ENCODE data around the gene MRPL27.
A peak's percentile ranks its signal among the peaks of the same experiment; 100 is the strongest.

The MRPL27 gene

DNA sequence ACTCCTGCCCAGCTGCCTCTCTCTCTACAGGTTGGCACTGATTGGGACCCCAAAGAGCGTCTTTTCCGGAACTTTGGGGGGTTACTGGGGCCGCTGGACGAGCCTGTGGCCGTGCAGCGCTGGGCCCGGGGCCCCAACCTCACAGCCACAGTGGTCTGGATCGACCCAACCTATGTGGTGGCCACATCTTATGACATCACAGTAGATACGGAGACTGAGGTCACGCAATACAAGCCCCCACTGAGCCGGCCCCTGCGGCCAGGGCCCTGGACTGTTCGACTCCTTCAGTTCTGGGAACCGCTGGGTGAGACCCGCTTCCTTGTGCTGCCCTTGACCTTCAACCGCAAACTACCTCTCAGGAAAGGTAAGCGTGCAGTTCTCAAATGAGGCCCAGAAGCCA is 14.8 kb downstream of the MRPL27 start:
- H3K4me1 ChIP-seq (ENCODE audit: insufficient read depth, low read length) = peaks cover 6% of the 10 kb centered on the region
- H3K36me3 ChIP-seq (ENCODE audit: insufficient read depth, low read length) = peaks cover 48% of the 10 kb centered on the region
- H3K4me3 ChIP-seq (ENCODE audit: low read depth in 1 of 2, low read length in 2 of 2) = no peak overlapping the region
- no peaks in the 10 kb centered on the region for H3K27me3 ChIP-seq (ENCODE audit: control insufficient read depth in 1 of 2, insufficient read depth in 2 of 2, low read length in 2 of 2)
- no peak overlapping the region for H3K9ac ChIP-seq (ENCODE audit: low read length)
- H3K27ac ChIP-seq (ENCODE audit: low read depth, low read length) = no peak overlapping the region
- no peaks in the 10 kb centered on the region for H3K9me3 ChIP-seq (ENCODE audit: low read length)

DNA sequence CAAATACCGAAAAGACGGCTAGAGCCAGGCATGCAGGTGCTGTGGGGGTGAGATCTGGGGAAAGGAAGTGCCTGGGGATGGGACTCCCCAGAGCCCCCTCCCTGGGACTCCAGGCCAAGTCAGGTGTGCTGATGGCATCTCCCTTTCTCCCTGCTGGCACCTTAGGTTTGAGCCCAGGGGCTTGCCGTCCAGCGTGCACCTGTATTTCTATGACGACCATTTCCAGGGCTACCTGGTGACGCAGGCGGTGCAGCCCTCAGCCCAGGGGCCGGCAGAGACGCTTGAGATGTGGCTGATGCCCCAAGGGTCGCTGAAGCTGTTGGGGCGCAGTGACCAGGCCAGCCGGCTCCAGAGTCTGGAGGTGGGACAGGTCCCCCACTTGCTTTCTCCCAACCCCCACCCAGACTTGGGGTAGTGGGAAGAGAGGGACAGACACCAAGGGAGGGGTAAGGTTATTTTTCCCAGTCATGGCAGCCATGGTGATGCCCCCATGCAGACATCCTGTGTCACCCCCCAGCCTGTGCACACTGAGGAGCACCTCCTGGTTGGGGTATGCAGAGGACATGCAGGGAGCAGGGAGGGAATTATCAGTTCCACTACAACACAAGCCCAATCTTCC is 16.0 kb downstream of the MRPL27 start:
- no peak overlapping the region for H3K9ac ChIP-seq (ENCODE audit: low read length)
- no peaks in the 10 kb centered on the region for H3K9me3 ChIP-seq (ENCODE audit: low read length)
- peaks cover 11% of the 10 kb centered on the region for H3K4me1 ChIP-seq (ENCODE audit: insufficient read depth, low read length)
- H3K4me3 ChIP-seq (ENCODE audit: low read depth in 1 of 2, low read length in 2 of 2) = no peak overlapping the region
- H3K27me3 ChIP-seq (ENCODE audit: control insufficient read depth in 1 of 2, insufficient read depth in 2 of 2, low read length in 2 of 2) = no peaks in the 10 kb centered on the region
- H3K27ac ChIP-seq (ENCODE audit: low read depth, low read length) = no peak overlapping the region
- H3K36me3 ChIP-seq (ENCODE audit: insufficient read depth, low read length) = peaks cover 51% of the 10 kb centered on the region

DNA sequence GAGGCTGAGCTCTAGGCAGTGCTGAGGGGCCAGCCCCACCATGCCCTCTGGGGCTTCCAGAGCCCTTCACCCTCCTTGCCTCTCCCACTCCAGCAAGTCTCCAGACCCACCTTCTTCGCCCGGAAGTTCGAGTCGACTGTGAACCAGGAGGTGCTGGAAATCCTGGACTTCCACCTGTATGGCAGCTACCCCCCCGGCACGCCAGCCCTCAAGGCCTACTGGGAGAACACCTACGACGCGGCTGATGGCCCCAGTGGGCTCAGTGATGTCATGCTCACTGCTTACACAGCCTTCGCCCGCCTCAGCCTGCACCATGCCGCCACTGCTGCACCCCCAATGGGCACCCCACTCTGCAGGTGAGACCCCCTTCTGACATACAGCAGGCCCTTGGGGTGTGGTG is 16.6 kb downstream of the MRPL27 start:
- Histone ChIP-seq H3K9me3 (ENCODE audit: low read length) (no peaks in the 10 kb centered on the region), H3K9ac (ENCODE audit: low read length) (no peak overlapping the region), H3K36me3 (ENCODE audit: insufficient read depth, low read length) (peaks cover 52% of the 10 kb centered on the region), H3K27me3 (ENCODE audit: control insufficient read depth in 1 of 2, insufficient read depth in 2 of 2, low read length in 2 of 2) (no peaks in the 10 kb centered on the region), H3K4me1 (ENCODE audit: insufficient read depth, low read length) (peaks cover 16% of the 10 kb centered on the region), H3K27ac (ENCODE audit: low read depth, low read length) (no peak overlapping the region), H3K4me3 (ENCODE audit: low read depth in 1 of 2, low read length in 2 of 2) (no peak overlapping the region)

DNA sequence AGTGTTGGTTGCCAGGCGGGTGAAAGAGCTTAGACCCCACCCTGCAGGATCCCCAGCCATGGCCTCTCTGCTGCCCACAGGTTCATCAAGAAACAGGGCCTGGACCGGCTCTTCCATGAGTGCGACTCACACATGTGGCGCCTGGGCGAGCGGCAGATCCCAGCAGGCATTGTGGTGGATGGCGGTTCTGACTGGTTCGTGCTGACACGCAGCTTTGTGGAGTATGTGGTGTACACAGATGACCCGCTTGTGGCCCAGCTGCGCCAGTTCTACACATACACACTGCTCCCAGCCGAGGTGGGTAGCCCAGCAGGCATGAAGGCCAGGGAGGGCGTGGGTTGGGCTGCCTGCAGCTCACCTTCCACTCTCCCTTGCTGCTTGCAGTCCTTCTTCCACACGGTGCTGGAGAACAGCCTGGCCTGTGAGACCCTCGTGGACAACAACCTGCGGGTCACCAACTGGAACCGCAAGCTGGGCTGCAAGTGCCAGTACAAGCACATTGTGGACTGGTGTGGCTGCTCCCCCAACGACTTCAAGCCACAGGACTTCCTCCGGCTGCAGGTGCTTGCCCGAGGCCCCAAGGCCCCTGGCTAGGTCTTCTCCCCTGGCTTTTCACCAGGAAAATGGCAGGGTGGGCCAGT is 17.2 kb downstream of the MRPL27 start:
- no peak overlapping the region for H3K4me3 ChIP-seq (ENCODE audit: low read depth in 1 of 2, low read length in 2 of 2)
- H3K9ac ChIP-seq (ENCODE audit: low read length) = no peak overlapping the region
- no peaks in the 10 kb centered on the region for H3K9me3 ChIP-seq (ENCODE audit: low read length)
- no peaks in the 10 kb centered on the region for H3K27me3 ChIP-seq (ENCODE audit: control insufficient read depth in 1 of 2, insufficient read depth in 2 of 2, low read length in 2 of 2)
- no peak overlapping the region for H3K27ac ChIP-seq (ENCODE audit: low read depth, low read length)
- H3K4me1 ChIP-seq (ENCODE audit: insufficient read depth, low read length) = peaks cover 16% of the 10 kb centered on the region
- peaks cover 52% of the 10 kb centered on the region for H3K36me3 ChIP-seq (ENCODE audit: insufficient read depth, low read length)

DNA sequence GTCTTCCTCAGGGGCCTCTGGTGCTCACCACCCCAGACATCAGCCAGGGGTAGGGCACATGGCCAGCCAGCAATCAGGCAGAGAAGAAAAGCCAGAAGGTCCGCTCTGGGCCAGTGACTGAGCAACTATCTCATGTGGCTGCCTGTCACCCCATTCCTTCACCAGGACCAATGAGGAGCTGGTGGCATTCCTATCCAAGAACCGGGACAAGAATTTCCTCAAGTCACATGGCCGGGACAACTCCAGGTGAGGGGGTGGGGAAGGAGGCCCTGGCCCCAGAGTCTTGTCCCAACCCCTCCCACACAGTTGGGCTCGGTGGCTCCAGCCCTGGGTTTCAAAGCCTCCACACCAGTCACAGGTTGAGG is 17.7 kb downstream of the MRPL27 start:
- Histone ChIP-seq H3K4me1 (ENCODE audit: insufficient read depth, low read length) (peaks cover 16% of the 10 kb centered on the region), H3K9me3 (ENCODE audit: low read length) (no peaks in the 10 kb centered on the region), H3K27me3 (ENCODE audit: control insufficient read depth in 1 of 2, insufficient read depth in 2 of 2, low read length in 2 of 2) (no peaks in the 10 kb centered on the region), H3K4me3 (ENCODE audit: low read depth in 1 of 2, low read length in 2 of 2) (no peak overlapping the region), H3K9ac (ENCODE audit: low read length) (no peak overlapping the region), H3K27ac (ENCODE audit: low read depth, low read length) (no peak overlapping the region), H3K36me3 (ENCODE audit: insufficient read depth, low read length) (peaks cover 52% of the 10 kb centered on the region)

DNA sequence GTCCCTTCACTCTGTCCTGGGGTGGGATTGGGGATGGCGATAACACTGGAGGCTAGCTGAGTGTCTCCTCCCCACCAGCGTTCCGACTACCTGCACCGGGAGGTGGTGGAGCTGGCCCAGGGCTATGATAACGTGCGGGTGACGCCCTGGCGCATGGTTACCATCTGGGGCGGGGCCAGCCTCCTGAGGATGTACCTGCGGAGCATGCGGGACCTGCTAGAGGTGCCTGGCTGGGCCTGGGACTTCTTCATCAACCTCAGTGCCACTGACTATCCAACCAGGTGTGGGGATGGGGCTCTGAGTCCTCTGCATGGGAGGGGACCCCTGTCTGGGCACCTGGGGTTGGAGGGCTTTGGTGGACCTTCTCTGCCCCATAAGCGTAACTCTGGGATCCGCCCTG is 18.2 kb downstream of the MRPL27 start:
- Histone ChIP-seq H3K9ac (ENCODE audit: low read length) (no peak overlapping the region), H3K27ac (ENCODE audit: low read depth, low read length) (no peak overlapping the region), H3K27me3 (ENCODE audit: control insufficient read depth in 1 of 2, insufficient read depth in 2 of 2, low read length in 2 of 2) (no peaks in the 10 kb centered on the region), H3K9me3 (ENCODE audit: low read length) (no peaks in the 10 kb centered on the region), H3K4me3 (ENCODE audit: low read depth in 1 of 2, low read length in 2 of 2) (no peak overlapping the region), H3K36me3 (ENCODE audit: insufficient read depth, low read length) (peaks cover 52% of the 10 kb centered on the region), H3K4me1 (ENCODE audit: insufficient read depth, low read length) (peaks cover 16% of the 10 kb centered on the region)

- H3K4me3 ChIP-seq (ENCODE audit: low read depth in 1 of 2, low read length in 2 of 2) = no peak overlapping the region
- peaks cover 16% of the 10 kb centered on the region for H3K4me1 ChIP-seq (ENCODE audit: insufficient read depth, low read length)
- no peaks in the 10 kb centered on the region for H3K27me3 ChIP-seq (ENCODE audit: control insufficient read depth in 1 of 2, insufficient read depth in 2 of 2, low read length in 2 of 2)
- H3K27ac ChIP-seq (ENCODE audit: low read depth, low read length) = no peak overlapping the region
- no peak overlapping the region for H3K9ac ChIP-seq (ENCODE audit: low read length)
- no peaks in the 10 kb centered on the region for H3K9me3 ChIP-seq (ENCODE audit: low read length)
- H3K36me3 ChIP-seq (ENCODE audit: insufficient read depth, low read length) = peaks cover 52% of the 10 kb centered on the region
Measured at GRCh38 chr17:50354198-50354597, 18.8 kb downstream of the MRPL27 start.

- H3K27me3 ChIP-seq (ENCODE audit: control insufficient read depth in 1 of 2, insufficient read depth in 2 of 2, low read length in 2 of 2) = no peaks in the 10 kb centered on the region
- H3K4me3 ChIP-seq (ENCODE audit: low read depth in 1 of 2, low read length in 2 of 2) = no peak overlapping the region
- H3K9ac ChIP-seq (ENCODE audit: low read length) = no peak overlapping the region
- H3K4me1 ChIP-seq (ENCODE audit: insufficient read depth, low read length) = peaks cover 17% of the 10 kb centered on the region
- H3K36me3 ChIP-seq (ENCODE audit: insufficient read depth, low read length) = peaks cover 48% of the 10 kb centered on the region
- H3K9me3 ChIP-seq (ENCODE audit: low read length) = no peaks in the 10 kb centered on the region
- no peak overlapping the region for H3K27ac ChIP-seq (ENCODE audit: low read depth, low read length)
Measured at GRCh38 chr17:50353600-50354195, 19.3 kb downstream of the MRPL27 start.

DNA sequence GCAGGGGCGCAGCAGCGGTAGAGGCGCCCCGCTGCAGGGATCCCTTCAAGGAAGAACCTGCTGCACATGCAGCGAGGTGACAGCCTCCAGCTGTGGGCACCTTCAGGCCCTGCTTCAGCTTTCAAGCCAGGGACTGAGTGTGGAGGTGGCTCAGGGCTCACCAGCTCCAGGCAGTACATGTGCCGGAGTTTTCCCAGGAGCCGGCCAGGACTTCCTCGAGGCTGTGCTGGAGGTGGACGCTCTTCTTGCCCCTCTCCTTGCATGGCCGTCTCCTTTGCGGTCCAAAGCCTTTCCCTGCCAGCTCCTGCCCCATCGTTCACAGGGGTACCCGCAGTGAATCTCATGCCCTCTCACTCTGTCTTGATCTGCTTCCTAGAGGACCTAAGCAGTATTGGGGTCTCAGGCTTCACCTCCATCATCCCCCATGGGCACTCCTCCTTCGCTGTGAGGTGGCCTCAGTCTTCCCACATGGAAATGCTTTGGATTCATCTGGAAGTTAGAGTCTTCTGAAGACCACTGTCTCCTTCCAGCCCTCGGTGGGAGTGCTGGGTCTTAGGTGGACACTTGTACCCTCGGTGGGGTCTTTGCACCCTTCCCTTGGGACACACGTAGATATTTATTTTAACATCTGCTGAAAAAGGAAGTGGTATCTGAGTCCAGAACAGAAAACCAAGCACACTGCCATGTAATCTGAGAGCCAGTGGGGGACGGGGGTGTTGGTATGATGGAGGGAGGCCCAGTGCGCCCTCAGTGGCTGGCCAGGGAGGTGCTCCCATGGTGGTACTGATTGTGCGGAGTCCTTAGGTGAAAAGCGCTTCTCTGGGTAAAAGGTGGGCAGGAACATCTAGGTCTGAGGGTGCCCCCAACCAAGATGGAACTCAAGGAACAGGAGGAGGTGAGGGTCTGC is 20.0 kb downstream of the MRPL27 start:
- no peak overlapping the region for H3K4me3 ChIP-seq (ENCODE audit: low read depth in 1 of 2, low read length in 2 of 2)
- peaks cover 41% of the 10 kb centered on the region for H3K36me3 ChIP-seq (ENCODE audit: insufficient read depth, low read length)
- H3K9me3 ChIP-seq (ENCODE audit: low read length) = no peaks in the 10 kb centered on the region
- peaks cover 24% of the 10 kb centered on the region for H3K4me1 ChIP-seq (ENCODE audit: insufficient read depth, low read length)
- no peak overlapping the region for H3K9ac ChIP-seq (ENCODE audit: low read length)
- H3K27me3 ChIP-seq (ENCODE audit: control insufficient read depth in 1 of 2, insufficient read depth in 2 of 2, low read length in 2 of 2) = no peaks in the 10 kb centered on the region
- no peak overlapping the region for H3K27ac ChIP-seq (ENCODE audit: low read depth, low read length)

GRCh38 chr17:50352072-50352692 is 20.8 kb downstream of the MRPL27 start:
- H3K4me1 ChIP-seq (ENCODE audit: insufficient read depth, low read length) = peaks cover 32% of the 10 kb centered on the region
- H3K4me3 ChIP-seq (ENCODE audit: low read depth in 1 of 2, low read length in 2 of 2) = no peak overlapping the region
- H3K9me3 ChIP-seq (ENCODE audit: low read length) = no peaks in the 10 kb centered on the region
- no peak overlapping the region for H3K9ac ChIP-seq (ENCODE audit: low read length)
- H3K36me3 ChIP-seq (ENCODE audit: insufficient read depth, low read length) = peaks cover 36% of the 10 kb centered on the region
- no peaks in the 10 kb centered on the region for H3K27me3 ChIP-seq (ENCODE audit: control insufficient read depth in 1 of 2, insufficient read depth in 2 of 2, low read length in 2 of 2)
- H3K27ac ChIP-seq (ENCODE audit: low read depth, low read length) = peak overlapping the region; percentile 49

DNA sequence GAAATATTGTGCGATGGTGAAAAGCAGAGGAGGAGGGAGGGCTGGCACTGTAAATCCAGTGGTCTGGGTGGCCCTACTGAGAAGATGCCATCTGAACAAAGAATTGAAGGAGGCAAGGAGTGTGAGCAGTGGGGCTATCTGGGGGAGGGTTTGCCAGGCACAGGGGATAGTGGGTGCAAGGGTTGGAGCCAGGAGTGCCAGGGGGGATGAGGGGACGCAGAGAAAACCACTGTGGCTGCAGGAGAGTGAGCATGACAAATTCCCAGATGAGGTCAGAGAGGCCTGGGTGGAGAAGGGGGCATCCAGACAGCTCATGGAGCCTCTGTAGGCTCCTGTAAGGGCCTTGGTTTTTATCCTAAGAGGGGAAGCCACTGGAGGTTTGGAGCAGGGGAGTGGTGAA is 22.3 kb downstream of the MRPL27 start:
- H3K4me1 ChIP-seq (ENCODE audit: insufficient read depth, low read length) = peaks cover 37% of the 10 kb centered on the region
- peaks cover 22% of the 10 kb centered on the region for H3K36me3 ChIP-seq (ENCODE audit: insufficient read depth, low read length)
- H3K9me3 ChIP-seq (ENCODE audit: low read length) = no peaks in the 10 kb centered on the region
- no peak overlapping the region for H3K9ac ChIP-seq (ENCODE audit: low read length)
- no peak overlapping the region for H3K4me3 ChIP-seq (ENCODE audit: low read depth in 1 of 2, low read length in 2 of 2)
- H3K27me3 ChIP-seq (ENCODE audit: control insufficient read depth in 1 of 2, insufficient read depth in 2 of 2, low read length in 2 of 2) = no peaks in the 10 kb centered on the region
- H3K27ac ChIP-seq (ENCODE audit: low read depth, low read length) = no peak overlapping the region
